ENCODE data around the gene BPIFB6.

BPIFB6 gene

DNA sequence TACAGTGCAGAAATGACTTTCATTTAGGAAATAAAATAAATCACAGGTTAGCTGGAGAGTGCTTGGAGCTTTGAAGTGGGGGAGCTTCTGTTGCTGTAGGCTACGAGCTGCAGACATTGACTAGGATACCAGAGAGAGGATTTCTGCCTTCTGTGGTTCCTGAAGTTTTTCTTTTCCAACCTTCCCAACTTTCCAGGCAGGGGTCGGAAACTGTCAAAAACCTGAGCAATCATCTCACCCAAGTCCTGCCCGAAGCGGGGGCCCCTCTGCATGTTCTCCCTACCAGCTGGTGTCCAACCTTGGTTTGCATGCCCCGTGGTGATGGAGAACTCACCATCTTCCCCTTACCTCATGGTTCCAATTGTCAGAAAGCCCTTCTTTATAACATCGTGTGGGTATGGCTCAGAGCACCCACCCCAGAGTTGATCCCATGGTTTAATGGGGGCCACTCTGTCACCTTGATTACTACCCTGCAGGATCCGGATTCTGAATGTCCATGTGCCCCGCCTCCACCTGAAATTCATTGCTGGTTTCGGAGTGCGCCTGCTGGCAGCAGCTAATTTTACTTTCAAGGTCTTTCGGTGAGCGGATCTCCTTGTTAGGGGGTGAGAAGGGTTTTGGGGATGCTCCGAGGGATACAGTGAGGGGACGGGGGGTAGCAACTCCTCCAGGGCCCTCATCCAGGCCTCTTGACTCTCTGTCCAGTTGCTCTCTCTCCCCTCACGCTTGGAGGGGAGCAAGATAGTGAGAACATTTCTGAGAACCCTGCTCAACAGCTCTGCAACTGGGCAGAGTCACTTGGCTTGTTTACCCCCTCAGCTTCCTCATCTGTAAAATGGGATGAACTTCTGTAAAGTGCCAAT lies 18.9 kb upstream of the BPIFB6 start:
- H3K4me3 ChIP-seq (replicated peaks in 1 of 2; ENCODE audit: low read depth in 2 of 2, low read length in 2 of 2): no peak overlapping the region
- TF ChIP-seq, protein P1, sequence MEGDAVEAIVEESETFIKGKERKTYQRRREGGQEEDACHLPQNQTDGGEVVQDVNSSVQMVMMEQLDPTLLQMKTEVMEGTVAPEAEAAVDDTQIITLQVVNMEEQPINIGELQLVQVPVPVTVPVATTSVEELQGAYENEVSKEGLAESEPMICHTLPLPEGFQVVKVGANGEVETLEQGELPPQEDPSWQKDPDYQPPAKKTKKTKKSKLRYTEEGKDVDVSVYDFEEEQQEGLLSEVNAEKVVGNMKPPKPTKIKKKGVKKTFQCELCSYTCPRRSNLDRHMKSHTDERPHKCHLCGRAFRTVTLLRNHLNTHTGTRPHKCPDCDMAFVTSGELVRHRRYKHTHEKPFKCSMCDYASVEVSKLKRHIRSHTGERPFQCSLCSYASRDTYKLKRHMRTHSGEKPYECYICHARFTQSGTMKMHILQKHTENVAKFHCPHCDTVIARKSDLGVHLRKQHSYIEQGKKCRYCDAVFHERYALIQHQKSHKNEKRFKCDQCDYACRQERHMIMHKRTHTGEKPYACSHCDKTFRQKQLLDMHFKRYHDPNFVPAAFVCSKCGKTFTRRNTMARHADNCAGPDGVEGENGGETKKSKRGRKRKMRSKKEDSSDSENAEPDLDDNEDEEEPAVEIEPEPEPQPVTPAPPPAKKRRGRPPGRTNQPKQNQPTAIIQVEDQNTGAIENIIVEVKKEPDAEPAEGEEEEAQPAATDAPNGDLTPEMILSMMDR (IDR thresholded peaks at IDR 0.05; ENCODE audit: low read depth, low read length): no peak
- no peak for DNase-seq (ENCODE audit: low read depth in 2 of 2)

DNA sequence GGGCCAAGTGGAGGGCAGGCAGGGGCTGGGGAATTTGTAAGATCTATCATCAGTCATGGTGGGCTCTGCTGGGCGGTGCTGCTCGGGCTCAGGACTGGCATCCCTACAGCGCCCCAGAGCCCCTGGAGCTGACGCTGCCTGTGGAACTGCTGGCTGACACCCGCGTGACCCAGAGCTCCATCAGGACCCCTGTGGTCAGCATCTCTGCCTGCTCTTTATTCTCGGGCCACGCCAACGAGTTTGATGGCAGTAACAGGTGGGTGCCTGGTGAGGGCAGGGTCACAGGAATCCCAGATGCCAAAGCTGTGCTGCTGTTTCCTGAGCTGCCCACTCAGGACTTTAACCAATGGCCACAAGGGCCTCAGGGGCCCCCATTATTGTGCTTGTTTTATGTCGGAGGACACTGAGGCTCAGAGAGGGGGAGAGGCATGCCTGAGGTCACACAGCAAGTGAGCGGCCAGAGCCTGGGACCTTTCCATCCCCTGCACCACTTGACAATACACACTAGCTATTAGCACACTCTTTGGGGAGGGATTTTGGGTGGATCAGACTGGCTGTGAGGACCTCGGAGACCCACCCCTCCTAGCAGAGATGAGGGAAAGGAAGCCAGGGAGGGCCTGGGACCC lies 17.6 kb upstream of the BPIFB6 start:
- no peak overlapping the region for H3K4me3 ChIP-seq (replicated peaks in 1 of 2; ENCODE audit: low read depth in 2 of 2, low read length in 2 of 2)
- TF ChIP-seq, protein P1 (IDR thresholded peaks at IDR 0.05; ENCODE audit: low read depth, low read length): no peak
- DNase-seq (ENCODE audit: low read depth in 2 of 2): no peak

DNA sequence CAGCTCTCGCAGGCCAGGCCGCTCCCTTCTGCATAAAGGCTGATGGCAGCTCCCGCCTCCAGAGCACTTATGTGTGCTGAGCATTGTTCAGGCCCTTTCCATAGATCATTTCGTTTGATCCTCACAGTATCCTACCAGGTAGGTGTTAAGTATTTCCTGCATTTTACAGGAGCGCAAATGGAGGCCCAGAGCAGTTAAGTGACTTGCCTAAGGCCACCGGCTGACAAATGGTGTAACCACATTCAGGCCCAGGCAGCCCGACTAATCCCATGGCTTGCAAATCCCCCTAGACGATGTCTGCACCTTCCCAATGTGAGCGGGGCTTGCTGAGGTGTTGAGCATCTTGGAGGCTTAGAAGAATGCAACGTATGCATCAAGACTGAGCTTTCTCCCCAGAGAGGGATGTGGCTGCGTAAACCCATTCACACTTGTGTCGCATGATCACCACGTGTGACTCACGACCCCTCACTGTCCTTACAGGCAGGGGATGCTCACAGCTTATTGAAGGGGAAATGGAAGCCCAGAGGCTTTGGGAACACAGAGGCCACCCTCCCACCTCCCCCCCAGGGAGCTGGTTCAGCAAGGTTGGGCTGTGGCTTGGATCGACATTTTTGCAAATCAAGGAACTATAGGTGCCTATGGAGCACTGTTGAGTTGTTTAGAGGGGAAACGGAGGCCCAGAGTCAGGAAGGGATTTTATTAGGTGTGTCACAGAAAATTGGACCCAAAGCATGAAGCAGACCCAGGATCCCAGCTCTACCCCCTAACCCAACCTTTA lies 16.9 kb upstream of the BPIFB6 start:
- H3K4me3 ChIP-seq (replicated peaks in 1 of 2; ENCODE audit: low read depth in 2 of 2, low read length in 2 of 2): no peak overlapping the region
- no peak for DNase-seq (ENCODE audit: low read depth in 2 of 2)
- TF ChIP-seq, protein P1 (IDR thresholded peaks at IDR 0.05; ENCODE audit: low read depth, low read length): no peak

DNA sequence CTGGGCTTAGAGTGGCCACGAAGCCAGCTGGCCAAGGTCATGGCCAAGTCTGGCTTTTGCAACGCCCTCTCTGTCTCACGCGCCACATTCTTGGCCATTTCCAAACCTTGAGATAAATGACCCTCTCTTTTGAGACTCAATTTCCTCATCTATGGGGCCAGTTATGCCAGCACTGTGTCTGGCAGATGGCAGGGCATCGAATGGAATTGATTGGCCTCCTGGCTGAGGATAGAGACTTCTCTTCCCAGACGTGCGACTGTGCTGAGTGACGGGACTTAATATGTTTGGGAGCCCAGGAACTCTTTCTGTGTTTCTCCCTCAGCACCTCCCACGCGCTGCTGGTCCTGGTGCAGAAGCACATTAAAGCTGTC lies 16.3 kb upstream of the BPIFB6 start:
- TF ChIP-seq, protein P1 (IDR thresholded peaks at IDR 0.05; ENCODE audit: low read depth, low read length): no peak
- DNase-seq (ENCODE audit: low read depth in 2 of 2): no peak
- H3K4me3 ChIP-seq (replicated peaks in 1 of 2; ENCODE audit: low read depth in 2 of 2, low read length in 2 of 2): no peak overlapping the region

DNA sequence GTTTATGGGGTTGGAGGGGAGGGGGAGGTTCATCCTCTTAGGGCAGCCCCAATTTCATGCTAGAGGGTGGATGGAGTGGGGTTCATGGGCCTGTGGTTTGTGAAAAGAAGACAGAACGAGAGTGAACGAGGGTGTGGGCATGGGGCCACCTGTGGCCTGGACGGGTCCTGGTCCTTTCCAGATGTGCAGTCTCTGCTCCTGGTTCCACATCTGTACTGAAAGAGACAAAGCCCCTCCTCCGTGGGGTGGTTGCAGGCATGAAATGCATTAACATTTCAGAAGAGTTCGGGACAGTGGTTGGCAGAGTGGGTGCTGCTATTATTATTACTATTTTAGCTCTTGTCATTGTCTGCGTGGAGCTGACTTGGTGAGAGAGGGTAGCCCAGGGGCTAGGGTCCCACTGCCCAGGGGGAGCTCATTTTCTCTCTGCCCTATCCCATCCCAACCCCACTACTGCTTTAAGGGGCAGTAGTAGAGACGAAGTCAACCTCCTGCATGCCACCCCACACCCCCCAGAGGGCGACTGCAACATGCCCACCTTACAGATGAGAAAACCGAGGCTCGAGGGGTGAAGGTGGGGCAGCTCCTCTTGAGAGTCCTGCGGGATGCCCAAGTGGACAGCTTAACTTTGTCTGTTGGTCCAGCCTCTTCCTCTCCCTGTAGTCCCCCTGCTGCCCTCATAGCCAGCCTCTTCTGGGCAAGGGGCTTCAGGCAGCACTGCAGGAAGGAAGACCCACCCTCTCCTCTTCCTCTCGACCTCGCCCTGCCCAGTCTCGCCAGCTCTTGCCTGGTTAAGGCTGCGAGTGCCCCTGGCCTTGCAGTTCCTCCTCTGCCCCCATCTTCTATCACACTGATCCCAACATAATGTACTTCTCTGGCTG lies 15.5 kb upstream of the BPIFB6 start:
- no peak overlapping the region for H3K4me3 ChIP-seq (replicated peaks in 1 of 2; ENCODE audit: low read depth in 2 of 2, low read length in 2 of 2)
- TF ChIP-seq, protein P1 (IDR thresholded peaks at IDR 0.05; ENCODE audit: low read depth, low read length): no peak
- DNase-seq (ENCODE audit: low read depth in 2 of 2): no peak

DNA sequence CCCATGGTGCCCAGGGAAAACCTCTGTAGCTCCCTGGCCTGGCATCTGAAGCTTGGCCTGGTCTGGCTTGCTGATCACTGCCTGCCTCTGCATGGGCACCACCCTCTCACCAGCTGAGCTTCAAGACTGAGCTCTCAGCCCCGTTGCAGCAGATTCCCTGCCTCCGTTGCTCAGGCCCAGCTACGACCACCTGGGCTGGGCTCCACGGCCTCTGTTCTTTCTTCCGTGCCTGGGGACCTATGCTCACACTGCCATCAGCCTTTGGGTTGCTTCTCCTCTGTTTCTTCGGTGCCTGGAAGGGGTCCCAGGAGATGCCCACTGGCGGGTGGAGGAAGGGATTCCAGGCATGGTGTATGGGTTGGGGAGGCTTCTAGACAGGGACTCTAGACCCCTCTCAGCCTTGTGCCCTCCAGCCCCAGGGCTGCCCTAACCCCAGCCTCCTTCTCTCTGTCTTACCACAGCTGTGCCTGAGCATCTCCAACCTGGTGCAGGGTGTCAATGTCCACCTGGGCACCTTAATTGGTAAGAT lies 14.8 kb upstream of the BPIFB6 start:
- no peak for DNase-seq (ENCODE audit: low read depth in 2 of 2)
- TF ChIP-seq, protein P1 (IDR thresholded peaks at IDR 0.05; ENCODE audit: low read depth, low read length): no peak

More for the DNA sequence above, 14.8 kb upstream of the BPIFB6 start:
- no peak overlapping the region for H3K4me3 ChIP-seq (replicated peaks in 1 of 2; ENCODE audit: low read depth in 2 of 2, low read length in 2 of 2)

Data from cardiac fibroblast (primary cell).